ENCODE results near the gene C1orf185. TPM values are rescaled to one million over a fixed set of nuclear protein-coding genes. Genes with fewer than 3 reads are reported as not detected.

Gene C1orf185
- total RNA-seq: not detected

GRCh38 chr1:51101976-51102375 lies at the start of gene C1orf185:
C1orf185 (plus strand) TSS chr1:51102228; CDS start chr1:51102234, 6 bp downstream.
- TF ChIP-seq, protein P1, sequence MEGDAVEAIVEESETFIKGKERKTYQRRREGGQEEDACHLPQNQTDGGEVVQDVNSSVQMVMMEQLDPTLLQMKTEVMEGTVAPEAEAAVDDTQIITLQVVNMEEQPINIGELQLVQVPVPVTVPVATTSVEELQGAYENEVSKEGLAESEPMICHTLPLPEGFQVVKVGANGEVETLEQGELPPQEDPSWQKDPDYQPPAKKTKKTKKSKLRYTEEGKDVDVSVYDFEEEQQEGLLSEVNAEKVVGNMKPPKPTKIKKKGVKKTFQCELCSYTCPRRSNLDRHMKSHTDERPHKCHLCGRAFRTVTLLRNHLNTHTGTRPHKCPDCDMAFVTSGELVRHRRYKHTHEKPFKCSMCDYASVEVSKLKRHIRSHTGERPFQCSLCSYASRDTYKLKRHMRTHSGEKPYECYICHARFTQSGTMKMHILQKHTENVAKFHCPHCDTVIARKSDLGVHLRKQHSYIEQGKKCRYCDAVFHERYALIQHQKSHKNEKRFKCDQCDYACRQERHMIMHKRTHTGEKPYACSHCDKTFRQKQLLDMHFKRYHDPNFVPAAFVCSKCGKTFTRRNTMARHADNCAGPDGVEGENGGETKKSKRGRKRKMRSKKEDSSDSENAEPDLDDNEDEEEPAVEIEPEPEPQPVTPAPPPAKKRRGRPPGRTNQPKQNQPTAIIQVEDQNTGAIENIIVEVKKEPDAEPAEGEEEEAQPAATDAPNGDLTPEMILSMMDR (IDR thresholded peaks at IDR 0.05; ENCODE audit: low read depth): no peak

- TF ChIP-seq, protein P1 (IDR thresholded peaks at IDR 0.05; ENCODE audit: low read depth): no peak
These were observed 43.2 kb upstream of the C1orf185 start for GRCh38 chr1:51058858-51059257.

DNA sequence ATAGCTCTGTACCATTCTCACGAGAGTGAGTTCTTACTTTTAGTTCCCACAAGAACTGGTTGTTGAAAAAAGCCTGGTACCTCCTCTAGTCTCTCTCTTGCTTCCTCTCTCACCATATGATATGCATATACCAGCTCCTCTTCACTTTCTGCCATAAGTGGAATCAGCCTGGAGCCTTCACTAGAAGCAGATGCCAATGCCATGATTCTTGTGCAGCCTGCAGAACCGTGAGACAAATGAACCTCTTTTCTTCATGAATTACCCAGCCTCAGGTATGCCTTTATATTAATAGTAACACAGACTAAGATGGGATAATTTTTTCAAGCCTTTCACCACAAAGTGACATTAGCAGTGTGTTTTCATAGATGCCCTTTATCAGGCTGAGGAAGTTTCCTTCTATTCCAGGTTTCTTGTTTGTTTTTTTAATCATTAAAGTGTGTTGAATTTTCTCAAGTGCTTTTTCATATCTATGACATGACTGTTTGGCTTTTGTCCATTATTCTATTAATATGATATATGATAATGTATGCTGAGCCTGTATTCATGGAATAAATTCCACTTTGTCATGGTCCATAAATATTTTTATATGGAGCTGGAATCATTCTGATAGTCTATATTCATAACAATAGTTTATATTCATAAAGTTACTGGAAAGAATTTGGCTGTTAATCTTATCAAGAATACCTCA lies 40.7 kb upstream of the C1orf185 start:
- TF ChIP-seq, protein P1 (IDR thresholded peaks at IDR 0.05; ENCODE audit: low read depth): no peak

DNA sequence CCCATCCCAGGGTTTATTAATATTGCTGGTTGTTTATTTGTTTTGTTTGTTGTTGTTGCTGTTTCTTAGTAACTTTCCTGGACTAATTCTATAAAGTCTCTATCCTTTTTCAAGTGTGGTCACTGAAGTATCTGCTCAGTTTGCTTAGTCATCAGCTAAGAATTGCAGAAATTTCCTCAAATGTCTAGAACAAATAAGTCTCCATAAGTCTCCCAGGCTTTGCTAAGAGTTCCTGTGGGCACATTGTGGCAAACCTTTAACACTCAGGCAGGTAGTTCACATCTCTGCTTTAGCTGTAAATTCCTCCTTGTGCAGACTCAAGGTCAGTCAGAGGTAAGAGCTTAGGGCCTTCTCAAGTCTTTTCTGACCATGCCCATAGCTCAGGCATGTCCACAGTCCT lies 38.9 kb upstream of the C1orf185 start:
- TF ChIP-seq, protein P1 (IDR thresholded peaks at IDR 0.05; ENCODE audit: low read depth): no peak

GRCh38 chr1:51070011-51070410 lies 32.0 kb upstream of the C1orf185 start:
- TF ChIP-seq, protein P1 (IDR thresholded peaks at IDR 0.05; ENCODE audit: low read depth): no peak

GRCh38 chr1:51070640-51071039 lies 31.4 kb upstream of the C1orf185 start:
- TF ChIP-seq, protein P1 (IDR thresholded peaks at IDR 0.05; ENCODE audit: low read depth): no peak

GRCh38 chr1:51071291-51072042 lies 30.6 kb upstream of the C1orf185 start:
- TF ChIP-seq, protein P1 (IDR thresholded peaks at IDR 0.05; ENCODE audit: low read depth): no peak

Data from subcutaneous adipose tissue (tissue), 4 donors.